Measurements from ENCODE around the gene ISL2.

DNA sequence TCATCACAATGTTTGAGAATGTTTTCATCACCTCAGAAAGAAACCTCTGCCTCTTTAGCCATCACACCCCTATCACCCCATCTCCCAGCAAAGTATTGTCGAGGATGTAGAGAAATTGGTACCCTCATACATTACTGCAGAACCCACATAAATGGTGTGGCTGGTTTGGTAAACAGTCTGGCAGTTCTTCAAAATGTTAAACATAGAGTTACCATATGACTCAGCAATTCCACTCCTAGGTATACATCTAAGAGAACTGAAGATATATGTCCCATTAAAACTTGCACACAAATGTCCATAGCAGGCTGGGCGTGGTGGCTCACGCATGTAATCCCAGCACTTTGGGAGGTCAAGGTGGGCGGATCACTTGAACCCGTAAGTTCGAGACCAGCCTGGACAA, 16.6 kb upstream of the ISL2 start:
- TF ChIP-seq, protein P1, sequence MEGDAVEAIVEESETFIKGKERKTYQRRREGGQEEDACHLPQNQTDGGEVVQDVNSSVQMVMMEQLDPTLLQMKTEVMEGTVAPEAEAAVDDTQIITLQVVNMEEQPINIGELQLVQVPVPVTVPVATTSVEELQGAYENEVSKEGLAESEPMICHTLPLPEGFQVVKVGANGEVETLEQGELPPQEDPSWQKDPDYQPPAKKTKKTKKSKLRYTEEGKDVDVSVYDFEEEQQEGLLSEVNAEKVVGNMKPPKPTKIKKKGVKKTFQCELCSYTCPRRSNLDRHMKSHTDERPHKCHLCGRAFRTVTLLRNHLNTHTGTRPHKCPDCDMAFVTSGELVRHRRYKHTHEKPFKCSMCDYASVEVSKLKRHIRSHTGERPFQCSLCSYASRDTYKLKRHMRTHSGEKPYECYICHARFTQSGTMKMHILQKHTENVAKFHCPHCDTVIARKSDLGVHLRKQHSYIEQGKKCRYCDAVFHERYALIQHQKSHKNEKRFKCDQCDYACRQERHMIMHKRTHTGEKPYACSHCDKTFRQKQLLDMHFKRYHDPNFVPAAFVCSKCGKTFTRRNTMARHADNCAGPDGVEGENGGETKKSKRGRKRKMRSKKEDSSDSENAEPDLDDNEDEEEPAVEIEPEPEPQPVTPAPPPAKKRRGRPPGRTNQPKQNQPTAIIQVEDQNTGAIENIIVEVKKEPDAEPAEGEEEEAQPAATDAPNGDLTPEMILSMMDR (conservative IDR thresholded peaks at IDR 0.05 in 1 of 2, IDR thresholded peaks at IDR 0.05 in 1 of 2; ENCODE audit: low read depth in 1 of 2, low read length in 2 of 2): no peak
- no peak for TF ChIP-seq EZH2 (IDR thresholded peaks at IDR 0.05; ENCODE audit: low read length, missing control alignments)

Data from fibroblast of lung (primary cell).